Panc1 (cell line): ENCODE results near the gene KCNAB1. TPM values are rescaled to one million over a fixed set of nuclear protein-coding genes. Genes with fewer than 3 reads are reported as not detected.

Source experiments
- ATAC-seq: fragments of 200-7000 bp; cut with Tn5 transposase; 2 replicates; pipeline ENCODE4 v1.9.1; 2020; ENCODE audit warnings: mild to moderate bottlenecking, moderate library complexity
- BruUV-seq: library from RNA; stranded (reverse); fragments of 400-500 nt; replicated peaks from 2 replicates; lab custom pipeline; 2021; lab: Mats Ljungman, UMichigan
- CTCF ChIA-PET: fragments of 300-600 bp; sonication (Branson Sonifier 250); formaldehyde crosslinking; loops from one replicate; lab custom pipeline; 2022; ENCODE audit warnings: antibody characterized with exemption; lab: Charles Lee
- POLR2A ChIA-PET: fragments of 300-600 bp; sonication (Branson Sonifier 250); formaldehyde crosslinking; loops from one replicate; lab custom pipeline; 2022; ENCODE audit warnings: antibody characterized with exemption; lab: Charles Lee
- DNase-seq: peaks from one replicate; pipeline ENCODE4 v3.0.0-alpha.2; 2010; ENCODE audit warnings: low read depth, low spot score
- H3K27ac ChIP-seq: 2 replicates; pipeline ENCODE4 v1.5.1; 2011; ENCODE audit warnings: mild to moderate bottlenecking, low read length, inconsistent platforms
- H3K27me3 ChIP-seq: fragments of 200-500 bp; sonication (Bioruptor generic); 2 replicates; pipeline ENCODE4 v1.6.0; 2014; ENCODE audit warnings: low read length, inconsistent platforms; ENCODE audit not compliant: control insufficient read depth, insufficient read depth
- H3K36me3 ChIP-seq: fragments of 200-500 bp; sonication (Bioruptor generic); 2 replicates; pipeline ENCODE4 v1.5.1; 2014; ENCODE audit warnings: inconsistent platforms, mild to moderate bottlenecking, low read length, moderate library complexity; ENCODE audit not compliant: control insufficient read depth, insufficient read depth
- H3K4me1 ChIP-seq: 2 replicates; pipeline ENCODE4 v1.5.1; 2011; ENCODE audit warnings: inconsistent platforms, mild to moderate bottlenecking, low read length, moderate library complexity; ENCODE audit not compliant: control insufficient read depth, insufficient read depth
- H3K4me3 ChIP-seq, 2 experiments: 2 replicates each; pipeline ENCODE4 v1.5.1; 2011 to 2012; ENCODE audit warnings: low read depth in 2 of 2, low read length in 2 of 2, mild to moderate bottlenecking in 2 of 2, inconsistent platforms in 1 of 2, moderate library complexity in 1 of 2
- H3K9me3 ChIP-seq: fragments of 200-500 bp; sonication (Bioruptor generic); 2 replicates; pipeline ENCODE4 v1.5.1; 2014; ENCODE audit warnings: low read depth, mild to moderate bottlenecking, inconsistent platforms, low read length, moderate library complexity; ENCODE audit not compliant: control insufficient read depth, insufficient read depth
- POLR2AphosphoS5 ChIP-seq: IDR thresholded peaks from 2 replicates; pipeline ENCODE4 v1.6.1; 2012; ENCODE audit warnings: mild to moderate bottlenecking, low read depth, low read length, moderate library complexity
- SIN3A ChIP-seq: IDR thresholded peaks from 2 replicates; pipeline ENCODE4 v1.6.1; 2012; ENCODE audit warnings: low read depth, mild to moderate bottlenecking, low read length, moderate library complexity, borderline replicate concordance; ENCODE audit not compliant: insufficient read depth
- TCF7L2 ChIP-seq: IDR thresholded peaks from 2 replicates; pipeline ENCODE4 v1.6.1; 2011; ENCODE audit warnings: mild to moderate bottlenecking, low read depth, low read length, inconsistent platforms
- in situ Hi-C: cut with HindIII; loops from 2 replicates; pipeline ENCODE4 v1.10.0; 2016; ENCODE audit warnings: low sequenced_read_pairs, low pct_unique_long_range_greater_than_20kb
- intact Hi-C: fragments of 100-400 bp; cut with micrococcal nuclease; formaldehyde crosslinking; loops from one replicate; pipeline ENCODE4 v1.10.0; 2022; ENCODE audit not compliant: unreplicated experiment
- total RNA-seq: library from RNA; stranded (reverse); gene quantifications from one replicate; pipeline ENCODE4 v1.2.1, GENCODE V29; 2021; ENCODE audit not compliant: unreplicated experiment
- TF ChIP-seq, protein P1 (sequence below): fragments of 450-650 bp; IDR thresholded peaks from 2 replicates; pipeline ENCODE4 v1.5.1; 2017; ENCODE audit warnings: mild to moderate bottlenecking
- TF ChIP-seq, protein P2 (sequence below), 2 experiments: IDR thresholded peaks; 2 replicates each; pipeline ENCODE4 v1.6.1; 2011 to 2012; ENCODE audit warnings: low read depth in 2 of 2, control low read depth in 1 of 2, low read length in 1 of 2, mild to moderate bottlenecking in 1 of 2, moderate library complexity in 1 of 2; ENCODE audit not compliant: insufficient read depth in 1 of 2

The KCNAB1 gene
- total RNA-seq, 1 experiment from 2014 or later = not detected

DNA sequence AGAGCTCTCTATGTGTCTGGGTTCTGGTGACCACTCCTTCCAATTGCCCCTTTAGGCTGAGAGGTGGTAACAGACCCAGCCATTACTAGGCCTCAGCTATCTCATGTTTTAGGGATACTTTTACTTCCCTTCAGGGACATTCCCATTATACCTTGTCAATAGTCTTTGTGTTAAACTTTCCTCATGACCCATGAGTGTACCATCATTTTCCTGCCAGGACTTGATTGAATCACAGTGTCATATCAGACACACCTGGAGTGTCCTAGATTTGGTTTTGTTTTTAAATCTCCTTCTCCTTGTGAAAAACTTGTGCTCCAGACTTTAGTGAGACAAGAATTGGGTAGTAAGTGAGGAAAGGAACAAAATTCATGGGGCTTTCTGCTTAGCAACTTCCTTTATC, 136.6 kb downstream of the KCNAB1 start:
- in situ Hi-C loops = no loop called here

DNA sequence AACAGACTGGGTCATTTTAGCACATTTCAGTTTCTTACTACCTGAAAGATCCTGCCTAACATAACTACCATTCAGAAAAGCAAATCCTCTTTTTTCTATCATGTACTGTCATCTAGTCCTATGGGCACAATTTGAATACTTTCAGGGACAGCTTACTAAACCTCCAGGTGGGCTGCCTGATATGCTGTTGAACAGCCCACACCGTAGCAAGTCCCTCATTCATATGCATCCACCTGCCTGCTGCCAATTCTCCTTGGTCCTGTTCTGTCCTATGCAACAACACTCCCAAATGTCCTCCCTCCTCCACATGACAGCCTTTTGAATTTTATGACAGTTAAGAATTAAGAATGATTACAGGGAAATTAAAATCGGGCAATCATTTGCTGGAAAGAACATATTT, 137.9 kb downstream of the KCNAB1 start:
- intact Hi-C loops (no loop called here), in situ Hi-C loops (no loop called here)
- Histone ChIP-seq H3K4me1 (no peaks in the 10 kb centered on the region), H3K9me3 (no peaks in the 10 kb centered on the region), H3K36me3 (no peaks in the 10 kb centered on the region), H3K27me3 (0 out of 2 replicates have a peak, but pooled peaks cover 2% of the 10 kb centered on the region), H3K27ac (no peak overlapping the region), H3K4me3 (no peak overlapping the region)
- TF ChIP-seq TCF7L2 = no peak
- TF ChIP-seq, protein P1, sequence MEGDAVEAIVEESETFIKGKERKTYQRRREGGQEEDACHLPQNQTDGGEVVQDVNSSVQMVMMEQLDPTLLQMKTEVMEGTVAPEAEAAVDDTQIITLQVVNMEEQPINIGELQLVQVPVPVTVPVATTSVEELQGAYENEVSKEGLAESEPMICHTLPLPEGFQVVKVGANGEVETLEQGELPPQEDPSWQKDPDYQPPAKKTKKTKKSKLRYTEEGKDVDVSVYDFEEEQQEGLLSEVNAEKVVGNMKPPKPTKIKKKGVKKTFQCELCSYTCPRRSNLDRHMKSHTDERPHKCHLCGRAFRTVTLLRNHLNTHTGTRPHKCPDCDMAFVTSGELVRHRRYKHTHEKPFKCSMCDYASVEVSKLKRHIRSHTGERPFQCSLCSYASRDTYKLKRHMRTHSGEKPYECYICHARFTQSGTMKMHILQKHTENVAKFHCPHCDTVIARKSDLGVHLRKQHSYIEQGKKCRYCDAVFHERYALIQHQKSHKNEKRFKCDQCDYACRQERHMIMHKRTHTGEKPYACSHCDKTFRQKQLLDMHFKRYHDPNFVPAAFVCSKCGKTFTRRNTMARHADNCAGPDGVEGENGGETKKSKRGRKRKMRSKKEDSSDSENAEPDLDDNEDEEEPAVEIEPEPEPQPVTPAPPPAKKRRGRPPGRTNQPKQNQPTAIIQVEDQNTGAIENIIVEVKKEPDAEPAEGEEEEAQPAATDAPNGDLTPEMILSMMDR = no peak
- no peak for TF ChIP-seq SIN3A
- TF ChIP-seq, protein P2, sequence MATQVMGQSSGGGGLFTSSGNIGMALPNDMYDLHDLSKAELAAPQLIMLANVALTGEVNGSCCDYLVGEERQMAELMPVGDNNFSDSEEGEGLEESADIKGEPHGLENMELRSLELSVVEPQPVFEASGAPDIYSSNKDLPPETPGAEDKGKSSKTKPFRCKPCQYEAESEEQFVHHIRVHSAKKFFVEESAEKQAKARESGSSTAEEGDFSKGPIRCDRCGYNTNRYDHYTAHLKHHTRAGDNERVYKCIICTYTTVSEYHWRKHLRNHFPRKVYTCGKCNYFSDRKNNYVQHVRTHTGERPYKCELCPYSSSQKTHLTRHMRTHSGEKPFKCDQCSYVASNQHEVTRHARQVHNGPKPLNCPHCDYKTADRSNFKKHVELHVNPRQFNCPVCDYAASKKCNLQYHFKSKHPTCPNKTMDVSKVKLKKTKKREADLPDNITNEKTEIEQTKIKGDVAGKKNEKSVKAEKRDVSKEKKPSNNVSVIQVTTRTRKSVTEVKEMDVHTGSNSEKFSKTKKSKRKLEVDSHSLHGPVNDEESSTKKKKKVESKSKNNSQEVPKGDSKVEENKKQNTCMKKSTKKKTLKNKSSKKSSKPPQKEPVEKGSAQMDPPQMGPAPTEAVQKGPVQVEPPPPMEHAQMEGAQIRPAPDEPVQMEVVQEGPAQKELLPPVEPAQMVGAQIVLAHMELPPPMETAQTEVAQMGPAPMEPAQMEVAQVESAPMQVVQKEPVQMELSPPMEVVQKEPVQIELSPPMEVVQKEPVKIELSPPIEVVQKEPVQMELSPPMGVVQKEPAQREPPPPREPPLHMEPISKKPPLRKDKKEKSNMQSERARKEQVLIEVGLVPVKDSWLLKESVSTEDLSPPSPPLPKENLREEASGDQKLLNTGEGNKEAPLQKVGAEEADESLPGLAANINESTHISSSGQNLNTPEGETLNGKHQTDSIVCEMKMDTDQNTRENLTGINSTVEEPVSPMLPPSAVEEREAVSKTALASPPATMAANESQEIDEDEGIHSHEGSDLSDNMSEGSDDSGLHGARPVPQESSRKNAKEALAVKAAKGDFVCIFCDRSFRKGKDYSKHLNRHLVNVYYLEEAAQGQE (IDR thresholded peaks at IDR 0.05; ENCODE audit: insufficient read depth in 1 of 2, low read depth in 2 of 2, low read length in 1 of 2) = no peak
- no peak for TF ChIP-seq POLR2AphosphoS5
- ChIA-PET POLR2A (no interaction called here), CTCF (no interaction called here)
- ATAC-seq (no peak), DNase-seq (no peak)
- BruUV-seq = no TSS peak

More for the DNA sequence above, 136.6 kb downstream of the KCNAB1 start:
- Histone ChIP-seq H3K4me3 (no peak overlapping the region), H3K36me3 (no peaks in the 10 kb centered on the region), H3K9me3 (no peaks in the 10 kb centered on the region), H3K27ac (no peak overlapping the region), H3K27me3 (no peaks in the 10 kb centered on the region), H3K4me1 (no peaks in the 10 kb centered on the region)
- no peak for ATAC-seq
- no TSS peak for BruUV-seq
- TF ChIP-seq TCF7L2 (no peak), POLR2AphosphoS5 (no peak), SIN3A (no peak)
- TF ChIP-seq, protein P1 = no peak
- TF ChIP-seq, protein P2 (IDR thresholded peaks at IDR 0.05; ENCODE audit: insufficient read depth in 1 of 2, low read depth in 2 of 2, low read length in 1 of 2) = no peak
- no peak for DNase-seq
- POLR2A ChIA-PET = no interaction called here
- intact Hi-C loops = no loop called here
- CTCF ChIA-PET = no interaction called here
